ENCODE results near the gene DYRK1B.

DYRK1B gene

DNA sequence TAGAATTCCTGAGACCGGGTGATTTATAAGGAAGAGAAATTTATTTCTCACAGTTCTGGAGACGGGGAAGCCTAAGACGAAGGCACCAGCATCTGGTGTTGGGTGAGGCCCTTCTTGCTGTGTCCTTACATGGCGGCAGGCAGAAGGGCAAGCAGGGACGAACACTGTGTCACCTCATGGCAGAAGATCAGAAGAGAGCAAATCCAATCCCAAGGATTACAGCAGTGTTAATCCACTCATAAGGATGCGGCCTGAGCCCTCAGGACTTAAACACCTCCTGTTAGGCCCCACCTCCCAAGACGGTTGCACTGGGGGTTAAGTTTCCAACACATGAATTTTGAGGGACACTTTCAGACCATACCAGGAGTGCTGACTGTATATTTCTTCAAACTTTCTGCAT, 18.9 kb upstream of the DYRK1B start:
- no peak for DNase-seq

DNA sequence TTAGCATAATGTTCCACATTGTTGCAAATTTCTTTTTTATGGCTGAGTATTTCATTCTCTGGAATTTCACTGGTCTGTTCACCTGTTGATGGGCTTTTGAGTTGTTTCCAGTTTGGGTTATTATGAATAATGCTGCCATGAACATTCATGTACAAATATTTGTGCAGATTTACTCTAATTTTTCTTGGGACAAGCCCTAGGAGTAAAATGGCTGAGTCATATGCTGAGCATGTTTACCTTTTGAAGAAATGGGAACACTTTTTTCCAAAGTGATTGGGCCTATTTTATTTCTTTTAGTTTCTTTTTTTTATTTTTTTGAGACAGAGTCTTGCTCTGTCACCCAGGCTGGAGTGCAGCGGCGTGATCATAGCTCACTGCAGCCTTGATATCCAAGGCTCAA, 16.9 kb upstream of the DYRK1B start:
- no peak for DNase-seq

DNA sequence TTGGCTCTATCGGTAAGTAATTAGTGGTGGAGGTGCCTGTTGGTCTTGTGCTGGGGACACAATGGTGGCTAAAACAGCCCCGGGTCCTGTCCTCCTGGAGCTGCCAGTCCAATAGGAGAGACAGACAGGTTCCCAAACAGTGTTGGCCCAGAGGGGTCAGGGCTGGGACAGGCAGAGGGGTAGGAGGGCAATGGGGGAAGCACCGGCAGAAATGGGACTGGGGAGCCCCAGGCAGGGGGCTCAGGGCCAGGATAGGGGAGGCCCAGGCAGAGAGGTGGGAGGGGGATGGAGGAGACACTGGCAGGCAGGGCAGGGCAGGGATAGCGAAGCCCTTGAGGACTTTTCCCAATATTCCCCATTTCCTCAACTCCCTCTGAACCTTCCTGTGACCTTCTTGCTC, 14.4 kb upstream of the DYRK1B start:
- no peak for DNase-seq

DNA sequence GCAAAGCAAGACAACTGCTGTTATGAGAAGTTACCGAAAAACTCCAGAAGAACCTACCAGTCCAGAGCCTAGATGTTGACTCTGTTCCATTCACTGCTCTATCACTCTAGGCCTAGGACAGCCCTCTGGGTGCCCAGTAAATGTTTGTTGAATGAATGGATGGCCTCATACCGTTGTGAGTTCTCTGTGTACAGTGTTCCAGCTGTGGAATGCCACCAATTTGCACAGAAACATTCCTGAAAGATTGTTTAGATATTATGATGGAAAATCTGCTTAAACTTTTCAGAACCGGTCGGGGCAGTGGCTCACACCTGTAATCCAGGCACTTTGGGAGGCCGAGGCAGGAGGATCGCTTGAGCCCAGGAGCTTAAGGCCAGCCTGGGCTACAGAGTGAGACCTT, 13.6 kb upstream of the DYRK1B start:
- DNase-seq: no peak

DNA sequence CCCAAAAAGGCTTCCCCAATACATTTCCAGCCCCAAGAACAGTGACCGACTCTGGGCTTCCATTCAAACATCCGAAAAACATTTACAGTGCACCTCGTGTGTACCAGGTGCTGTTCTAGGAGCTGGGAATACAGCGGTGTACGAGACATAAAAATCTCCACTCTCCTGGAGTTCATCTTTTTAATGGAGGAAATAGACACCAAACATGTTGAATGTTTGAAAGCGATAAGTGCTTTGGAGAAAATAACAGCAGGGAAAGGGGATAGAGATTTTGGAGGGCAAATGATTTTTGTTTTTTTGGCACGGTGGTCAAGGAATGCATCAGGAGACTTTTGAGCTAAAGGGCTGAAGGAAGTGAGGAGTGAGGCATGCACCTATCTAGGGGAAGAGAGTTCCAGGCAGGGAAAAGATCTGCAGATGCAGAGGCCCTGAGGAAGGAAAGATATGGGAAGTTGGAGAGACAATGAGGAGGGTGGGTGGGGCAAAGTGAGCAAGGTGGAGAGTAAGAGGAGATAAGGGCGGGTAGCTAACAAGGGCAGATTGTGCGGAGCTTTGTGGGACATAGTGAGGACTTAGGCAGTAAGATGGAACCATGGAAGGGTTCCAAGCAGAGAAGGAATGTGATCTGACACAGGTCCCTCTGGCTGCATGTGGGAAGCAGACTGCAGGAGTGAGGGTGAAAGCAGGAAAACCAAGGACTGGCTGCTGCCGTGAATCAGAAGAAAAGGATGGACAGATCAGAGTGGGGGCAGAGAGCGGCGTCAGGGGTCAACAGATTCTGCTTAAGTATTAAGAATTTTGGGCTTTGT, 12.9 kb upstream of the DYRK1B start:
- DNase-seq: no peak

DNA sequence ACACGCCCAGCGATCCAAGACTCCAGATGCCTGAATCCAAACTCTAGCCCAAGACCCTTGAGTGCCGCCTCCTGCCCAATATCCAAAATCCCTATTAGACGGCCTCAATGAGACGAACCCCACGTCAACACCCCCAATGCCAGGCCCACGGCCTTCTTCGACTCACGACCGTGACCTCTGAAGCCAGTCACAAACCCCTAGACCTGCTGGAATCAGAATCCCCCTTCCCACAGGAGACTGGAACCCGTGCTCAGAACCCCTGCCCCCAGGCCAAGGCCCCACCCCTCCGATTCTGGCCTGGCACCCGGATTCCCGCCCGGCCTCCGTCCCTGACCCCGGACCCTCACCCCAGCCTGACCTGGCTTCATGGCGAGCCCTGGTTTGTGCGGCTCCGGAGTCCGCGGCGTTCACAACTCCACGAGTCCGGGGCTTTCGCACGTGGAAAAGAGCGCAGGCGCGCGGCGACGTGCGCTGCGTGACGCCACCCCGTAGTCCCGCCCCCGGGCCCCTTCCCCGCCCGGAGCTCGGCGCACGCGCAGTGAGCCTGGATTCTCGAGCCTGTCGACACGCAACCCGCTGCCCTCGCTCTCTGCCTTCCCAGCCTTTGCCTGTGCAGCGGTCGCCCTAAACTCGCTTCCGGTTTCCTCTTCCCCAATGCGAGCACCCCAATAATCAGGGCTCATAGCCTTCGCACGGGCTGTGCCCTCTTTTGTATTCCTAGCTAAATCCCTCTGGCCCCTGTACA, 12.1 kb upstream of the DYRK1B start, which contains the start of gene FBL:
TSS of gene FBL (minus strand) at position 447 of the 745 bp plus-strand sequence. CDS start at position 368, 79 bp downstream.
- DNase-seq: peak; percentile 95 to 98 (median 96)

DNA sequence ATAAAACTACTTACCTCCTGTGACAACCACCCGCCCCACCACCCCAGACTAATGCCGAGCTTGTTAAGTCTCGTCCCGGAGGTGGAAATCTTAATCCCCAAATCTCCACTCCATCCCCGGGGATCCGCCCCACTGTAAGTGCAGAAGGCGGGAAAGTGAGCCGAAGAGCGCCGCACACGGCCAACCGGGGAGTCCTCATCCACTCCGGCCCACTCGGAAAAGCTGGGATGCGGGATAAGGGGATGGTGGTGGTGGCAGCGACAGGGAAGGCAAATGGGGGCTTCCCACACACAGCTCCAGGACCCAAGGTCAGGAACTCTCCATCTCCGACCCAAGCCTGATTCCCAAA, 11.6 kb upstream of the DYRK1B start:
- DNase-seq: no peak

DNA sequence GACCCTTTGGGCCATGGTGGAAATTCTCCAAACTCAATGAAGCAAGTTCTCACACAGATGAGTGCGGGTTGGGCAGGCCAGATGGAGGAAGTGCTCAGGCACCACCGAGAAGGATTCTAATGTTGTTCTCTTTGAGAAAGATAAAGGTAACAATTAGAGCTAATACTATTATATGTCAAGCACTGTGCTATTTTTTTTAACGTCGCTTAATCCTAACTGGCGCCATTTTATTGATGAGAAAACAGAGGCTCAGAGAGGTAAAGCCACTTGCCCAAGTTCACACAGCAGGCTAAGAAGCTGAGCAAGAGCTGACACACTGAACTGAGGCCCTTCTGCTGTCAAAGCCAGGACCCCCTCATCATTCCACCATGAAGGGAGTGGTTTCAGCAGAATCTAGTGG, 11.2 kb upstream of the DYRK1B start:
- DNase-seq: no peak

DNA sequence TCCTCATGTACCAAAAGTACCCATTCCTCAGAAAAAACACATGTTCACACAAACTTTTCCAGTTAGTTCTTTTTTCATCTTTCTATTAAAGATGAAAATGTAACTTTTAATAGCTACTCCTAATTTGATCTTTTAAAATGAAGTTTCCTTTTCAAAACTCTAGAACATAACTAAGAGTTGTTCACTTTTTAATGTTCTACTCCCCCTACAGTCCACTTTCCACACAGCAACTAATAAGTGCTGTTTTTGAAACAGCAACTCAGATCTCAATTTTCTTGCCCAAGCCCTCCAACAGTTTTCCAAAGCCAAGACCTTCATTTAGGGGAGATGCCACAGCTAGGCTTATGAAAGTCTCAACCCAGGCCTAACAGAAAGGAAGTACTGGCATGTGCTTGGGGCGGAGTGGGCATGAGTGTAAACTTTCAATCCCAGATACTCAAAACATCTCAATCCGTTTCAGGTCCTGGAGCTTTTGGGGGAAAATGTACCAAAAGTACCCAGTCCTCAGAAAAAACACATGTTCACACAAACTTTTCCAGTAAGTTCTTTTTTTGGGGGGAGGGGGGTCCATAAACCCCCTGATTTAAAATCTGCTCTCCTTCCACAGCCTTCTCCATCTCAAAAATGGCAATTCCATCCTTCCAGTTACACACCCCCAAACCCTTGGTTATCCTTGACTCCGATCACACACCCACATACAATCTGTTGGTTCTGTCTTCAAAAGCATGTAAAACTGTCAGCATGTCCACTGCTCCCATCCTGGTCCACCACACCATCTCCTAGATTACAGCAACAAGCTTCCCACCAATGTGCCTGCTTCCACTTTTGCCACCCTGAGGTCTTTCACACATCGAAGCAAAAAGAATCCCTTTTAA, 10.2 kb upstream of the DYRK1B start:
- no peak for DNase-seq

DNA sequence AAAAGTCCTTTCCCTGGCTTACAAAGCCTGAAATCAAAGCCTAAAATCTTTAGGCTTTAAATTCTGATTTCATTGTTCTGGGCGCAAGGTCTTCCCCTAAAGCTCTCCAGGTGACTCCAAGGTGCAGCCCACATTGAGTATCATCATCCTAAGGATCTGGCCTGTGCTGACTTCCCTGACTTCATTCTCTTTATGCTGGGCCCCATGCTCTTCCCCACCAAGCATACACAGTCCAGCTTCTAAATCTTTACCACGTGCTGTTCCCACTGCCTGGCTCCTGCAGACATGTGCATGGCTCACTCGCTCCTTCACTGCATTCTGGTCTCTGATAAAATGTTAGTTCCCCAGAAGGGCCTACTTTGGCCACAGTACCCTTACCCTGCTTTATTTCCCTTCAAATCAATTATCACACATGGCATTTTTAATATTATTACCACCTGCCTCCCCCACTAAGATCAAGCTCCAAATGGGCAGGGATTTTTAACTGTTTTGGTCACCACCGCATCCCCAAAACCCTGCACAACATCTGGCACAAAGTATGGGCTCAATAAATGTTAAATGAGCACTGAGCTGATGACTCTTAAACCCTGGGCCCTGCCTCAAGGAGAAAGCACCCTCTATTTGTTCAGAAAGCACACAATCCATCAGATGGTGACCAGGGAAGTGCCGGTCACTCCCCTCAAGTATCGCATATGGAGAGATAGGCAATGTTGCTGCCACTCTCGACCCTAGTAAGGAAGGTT, 8.9 kb upstream of the DYRK1B start:
- DNase-seq: no peak

DNA sequence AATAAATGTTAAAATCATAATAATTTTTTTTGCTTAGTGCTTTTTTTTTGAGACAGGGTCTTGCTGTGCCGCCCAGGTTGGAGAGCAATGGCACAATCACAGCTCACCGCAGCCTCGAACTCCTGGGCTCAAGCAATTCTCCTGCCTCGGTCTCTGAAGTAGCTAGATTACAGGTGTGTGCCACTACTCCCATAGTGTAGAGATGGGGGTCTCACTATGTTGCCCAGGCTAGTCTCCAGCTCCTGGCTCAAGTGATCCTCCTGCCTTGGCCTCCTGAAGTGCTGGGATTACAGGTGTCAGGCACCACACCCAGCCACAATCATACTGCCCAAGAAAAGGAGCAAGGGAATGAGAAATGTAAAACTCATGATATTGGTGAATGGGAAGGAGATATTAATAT, 7.1 kb upstream of the DYRK1B start:
- no peak for DNase-seq

DNA sequence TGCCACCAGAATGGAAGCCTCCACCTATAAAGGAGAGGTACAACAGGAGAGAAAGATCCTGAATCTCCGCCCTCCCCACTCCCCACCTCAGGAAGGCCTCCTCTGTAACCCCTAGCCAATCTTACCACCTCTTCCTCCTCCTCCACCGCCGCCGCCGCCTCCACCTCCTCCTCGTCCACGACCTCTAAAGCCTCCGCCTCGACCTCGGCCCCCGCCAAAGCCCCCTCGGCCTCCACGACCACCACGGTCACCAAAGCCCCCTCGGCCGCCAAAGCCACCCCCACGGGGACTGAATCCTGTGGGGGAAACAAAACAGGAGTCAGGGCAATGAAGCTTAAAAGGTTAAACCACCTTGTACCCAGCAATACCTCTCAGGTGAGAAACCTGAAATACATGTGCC, 6.5 kb upstream of the DYRK1B start:
- DNase-seq: no peak

DNA sequence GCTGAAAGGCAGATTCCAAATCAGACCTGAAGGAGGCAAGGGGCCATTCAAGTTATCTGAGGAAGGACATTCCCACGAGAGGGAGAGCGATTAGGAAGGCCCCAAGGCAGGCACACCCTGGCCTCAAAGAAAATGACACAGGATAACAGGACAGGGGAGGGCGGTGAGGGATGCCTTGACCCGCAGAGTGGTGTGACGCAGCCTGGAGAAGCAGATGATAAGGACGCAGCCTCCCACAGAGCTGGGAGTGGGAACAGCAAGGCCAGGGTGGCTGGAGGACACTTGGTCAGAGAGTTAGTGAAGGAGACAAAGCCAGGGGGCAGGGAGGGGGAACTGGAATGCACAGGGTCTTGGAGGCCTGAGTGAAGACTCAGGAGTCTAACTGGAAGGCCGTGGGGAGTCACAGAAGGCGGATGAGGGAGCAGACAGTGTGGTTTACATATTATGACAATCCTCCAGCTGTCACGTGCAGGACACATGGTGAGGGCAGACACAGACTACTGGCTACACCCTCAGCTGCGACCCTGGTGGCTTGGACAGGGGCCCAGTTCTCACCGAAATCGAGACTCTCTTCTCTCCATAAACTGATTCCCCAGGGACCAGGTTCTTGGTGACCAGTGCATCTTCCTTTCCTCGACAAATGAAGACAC, 5.8 kb upstream of the DYRK1B start:
- DNase-seq: no peak

DNA sequence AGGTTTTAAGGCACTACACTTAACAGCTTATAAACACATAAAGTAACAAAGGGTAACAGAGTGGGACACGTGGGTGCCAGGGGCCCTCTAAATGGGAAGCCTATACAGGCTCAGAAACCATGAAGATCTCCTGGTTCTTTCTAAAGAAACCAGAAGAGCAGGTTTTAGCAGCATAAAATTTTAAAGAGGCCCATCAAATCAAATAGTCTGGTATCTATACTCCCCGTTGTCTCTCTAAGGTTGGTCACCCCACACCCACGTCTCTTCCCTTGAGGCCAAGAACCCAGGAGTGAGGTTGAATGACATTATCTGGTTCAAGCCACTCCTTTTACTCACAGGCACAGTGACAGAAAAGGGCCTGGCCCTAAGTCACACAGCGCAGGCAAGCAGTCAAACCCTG, 4.6 kb upstream of the DYRK1B start:
- no peak for DNase-seq

DNA sequence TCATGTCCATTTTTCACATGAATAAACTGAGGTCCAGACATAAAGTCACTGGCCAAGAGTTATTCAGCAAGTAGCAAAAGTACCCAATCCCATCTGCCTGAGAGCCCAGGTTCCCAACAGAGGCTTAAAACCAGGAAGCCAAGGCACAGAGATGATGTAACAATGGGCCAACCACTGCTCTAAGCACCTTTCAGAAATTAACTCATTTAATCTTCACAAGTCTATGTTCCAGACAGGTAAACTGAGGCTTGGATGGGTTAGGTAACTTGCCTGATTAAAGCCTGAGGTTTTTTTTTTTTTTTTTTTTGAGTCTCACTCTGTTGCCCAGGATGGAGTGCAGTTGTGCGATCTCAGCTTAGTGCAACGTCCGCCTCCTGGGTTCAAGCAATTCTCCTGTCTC, 4.0 kb upstream of the DYRK1B start:
- DNase-seq: no peak

DNA sequence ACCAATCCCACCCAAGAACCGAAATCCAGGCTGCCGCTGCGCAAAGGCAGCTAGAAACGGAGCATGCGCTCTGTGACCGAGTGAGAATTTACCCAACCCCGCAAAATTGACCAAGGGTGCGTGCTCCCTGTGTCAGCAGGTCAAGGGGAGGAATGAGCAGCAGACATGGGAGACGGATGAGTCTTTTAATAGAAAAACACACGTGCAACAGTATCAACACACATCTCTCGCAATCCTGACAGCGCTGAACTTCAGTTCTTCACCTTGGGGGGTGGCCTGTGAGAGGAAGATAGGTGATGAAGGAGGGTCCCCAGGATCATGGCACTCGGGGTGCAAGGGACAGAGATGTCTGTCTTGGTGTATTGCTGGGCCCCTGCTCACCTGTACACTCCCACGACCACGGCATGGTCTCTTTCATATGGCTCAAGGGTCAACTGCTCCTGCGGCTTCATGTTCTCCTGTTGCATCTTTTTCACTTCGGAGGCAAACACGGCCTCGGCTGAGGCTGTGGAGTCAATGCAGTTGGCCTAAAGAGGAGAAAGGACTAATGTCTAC, 402 bp upstream of the DYRK1B start:
- no peak for DNase-seq

DNA sequence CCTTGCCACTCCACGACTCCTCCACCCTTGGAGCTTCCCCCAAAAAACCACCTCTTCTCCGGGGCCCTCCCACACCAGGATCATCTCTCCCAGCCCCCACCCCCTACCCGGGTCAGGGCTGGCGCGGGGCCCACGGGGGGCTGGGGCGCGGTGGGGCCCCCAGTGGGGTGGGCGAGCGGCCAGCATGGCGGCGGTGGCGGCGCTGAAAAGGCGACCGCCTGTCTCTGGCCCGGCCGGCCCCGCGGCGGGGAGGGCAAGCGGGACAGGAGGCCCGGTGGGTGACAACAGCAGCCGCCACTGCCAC, 850 bp downstream of the DYRK1B start:
- no peak for DNase-seq

DNA sequence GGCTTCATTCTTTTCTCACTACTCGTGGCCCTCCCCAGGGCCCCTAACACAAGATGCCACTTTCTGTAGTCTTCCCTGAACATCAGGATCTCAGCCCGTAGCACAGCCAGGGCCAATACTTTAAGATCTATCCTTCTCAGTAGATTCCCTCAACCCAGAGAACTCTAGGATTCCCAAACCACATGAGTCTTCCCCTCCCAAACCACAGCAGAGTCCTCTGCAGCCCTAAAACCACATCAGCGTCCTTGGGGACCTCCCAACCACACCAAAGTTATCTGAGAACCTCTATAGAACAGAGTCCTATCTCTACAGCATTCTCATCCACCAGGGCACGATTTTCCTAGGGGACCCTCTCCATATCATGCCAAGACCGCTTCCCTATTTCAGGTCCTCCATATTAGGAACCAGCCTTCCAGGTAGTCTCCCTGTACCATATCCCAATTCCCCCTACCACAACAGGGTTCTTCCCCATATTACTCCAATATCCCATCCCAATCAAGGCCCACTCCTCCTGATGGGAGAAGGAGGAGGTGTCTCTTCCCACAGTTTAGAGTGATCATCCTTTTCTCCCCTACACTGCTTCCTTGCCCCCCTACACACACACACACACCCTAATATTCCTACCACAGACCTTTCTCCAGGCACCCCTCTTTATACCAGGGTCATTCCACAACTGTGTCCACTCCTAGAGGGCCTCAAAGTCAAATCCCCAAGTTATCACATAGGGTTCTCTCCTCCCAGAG, 1.4 kb downstream of the DYRK1B start:
- DNase-seq: no peak

DNA sequence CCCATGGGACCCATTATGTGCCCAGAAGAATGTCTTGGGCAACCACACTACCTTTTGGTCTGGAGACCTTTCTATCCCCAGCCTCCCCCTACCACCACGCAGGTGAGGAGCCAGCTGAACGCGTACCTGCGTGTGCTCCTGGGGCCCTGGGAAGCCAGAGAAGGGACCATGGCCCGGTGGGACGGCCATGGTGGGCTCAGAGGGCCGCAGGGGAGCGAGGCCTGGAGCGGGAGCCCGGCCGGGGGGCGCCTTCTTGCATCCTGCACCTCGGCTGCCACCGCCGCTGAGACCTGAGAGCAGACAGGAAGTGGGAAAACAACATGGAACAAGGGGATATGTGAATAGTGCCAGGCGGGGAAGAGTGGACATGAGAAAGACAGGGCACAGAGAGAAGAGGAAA, 2.3 kb downstream of the DYRK1B start:
- no peak for DNase-seq

DNA sequence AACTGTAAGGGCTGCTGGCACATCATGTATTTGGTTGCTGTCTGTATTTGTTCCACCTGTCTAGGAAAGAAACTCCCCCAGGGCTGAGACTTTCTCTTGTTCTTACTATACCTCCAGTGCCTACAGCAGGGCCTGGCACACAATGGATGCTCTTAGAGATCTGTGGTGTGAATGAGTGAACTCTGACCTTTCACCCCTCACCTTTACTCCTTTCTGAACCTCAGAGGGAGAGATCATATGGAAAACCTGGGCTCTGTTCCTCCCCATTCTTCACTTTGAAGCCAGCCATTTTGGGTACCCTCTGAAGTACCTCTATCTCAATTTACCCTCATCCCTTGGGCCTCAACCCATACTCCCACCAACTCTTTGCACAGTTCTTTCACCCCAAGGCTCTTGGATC, 3.1 kb downstream of the DYRK1B start:
- DNase-seq: no peak

DNA sequence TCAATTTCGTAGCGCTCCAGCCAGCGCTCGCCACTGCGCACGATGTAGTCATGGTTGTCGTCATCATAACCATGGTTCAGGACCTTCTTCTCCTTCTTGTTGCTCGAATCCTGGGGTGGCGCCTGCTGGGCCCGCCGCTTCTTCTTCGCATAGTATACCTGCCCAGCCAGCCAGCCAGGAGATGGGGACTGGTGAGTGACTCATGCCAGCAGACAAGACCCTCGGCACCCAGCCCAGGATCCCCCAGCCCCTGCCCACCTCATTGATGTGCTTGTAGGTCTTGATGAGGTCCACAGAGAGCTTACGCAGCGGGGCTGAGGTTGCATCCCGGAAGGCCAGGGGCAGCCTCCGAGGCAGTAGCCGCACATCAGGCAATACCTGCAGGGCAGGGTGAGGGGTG, 3.6 kb downstream of the DYRK1B start:
- no peak for DNase-seq

Measured in activated CD4-positive, CD25-positive, alpha-beta regulatory T cell (primary cell).